BLaER1 (cell line): ENCODE measurements around the gene PLXNB1.

Source experiments
- H3K27ac ChIP-seq: shearing (Covaris generic); formaldehyde crosslinking; 2 replicates; pipeline ENCODE4 v1.8.1; 2022
- H3K27me3 ChIP-seq: shearing (Covaris generic); formaldehyde crosslinking; 2 replicates; pipeline ENCODE4 v1.8.1; 2022
- H3K36me3 ChIP-seq: shearing (Covaris generic); formaldehyde crosslinking; 2 replicates; pipeline ENCODE4 v1.8.1; 2022
- H3K4me1 ChIP-seq: shearing (Covaris generic); formaldehyde crosslinking; 2 replicates; pipeline ENCODE4 v1.8.1; 2022
- H3K4me2 ChIP-seq: shearing (Covaris generic); formaldehyde crosslinking; 2 replicates; pipeline ENCODE4 v1.8.1; 2022
- H3K4me3 ChIP-seq: shearing (Covaris generic); formaldehyde crosslinking; 2 replicates; pipeline ENCODE4 v1.8.1; 2022
- H3K9ac ChIP-seq: shearing (Covaris generic); formaldehyde crosslinking; 2 replicates; pipeline ENCODE4 v1.8.1; 2022
- H3K9me3 ChIP-seq: shearing (Covaris generic); formaldehyde crosslinking; 2 replicates; pipeline ENCODE4 v1.8.1; 2022
- H4K20me1 ChIP-seq: shearing (Covaris generic); formaldehyde crosslinking; 2 replicates; pipeline ENCODE4 v1.8.1; 2022
- Cebpa-rat ChIP-seq: shearing (Covaris generic); IDR thresholded peaks from 2 replicates; pipeline ENCODE4 v1.8.1; 2022

The PLXNB1 gene

GRCh38 chr3:48446425-48447193, 16.7 kb upstream of the PLXNB1 start, which contains the start of gene ATRIP:
ATRIP (plus strand) TSS chr3:48446737; CDS start chr3:48446846, 109 bp downstream.
- no peak for TF ChIP-seq Cebpa-rat
- Histone ChIP-seq H4K20me1 (peaks cover 32% of the 10 kb centered on the region), H3K4me3 (peak within 1 kb of the TSS; percentile 87), H3K27me3 (no peaks in the 10 kb centered on the region), H3K4me2 (peak within 1 kb of the TSS; percentile 95), H3K9ac (peak within 1 kb of the TSS; percentile 85), H3K4me1 (peaks cover 34% of the 10 kb centered on the region), H3K36me3 (peaks cover 45% of the 10 kb centered on the region), H3K27ac (peak within 1 kb of the TSS; percentile 74), H3K9me3 (no peaks in the 10 kb centered on the region)

GRCh38 chr3:48446043-48446424, 16.1 kb upstream of the PLXNB1 start:
- Histone ChIP-seq H3K4me3 (peak overlapping the region; percentile 87), H3K9me3 (no peaks in the 10 kb centered on the region), H3K27ac (peak overlapping the region; percentile 74), H3K4me2 (peak overlapping the region; percentile 95), H3K9ac (peak overlapping the region; percentile 85), H3K36me3 (peaks cover 42% of the 10 kb centered on the region), H3K4me1 (peaks cover 40% of the 10 kb centered on the region), H3K27me3 (no peaks in the 10 kb centered on the region), H4K20me1 (peaks cover 38% of the 10 kb centered on the region)
- TF ChIP-seq Cebpa-rat = no peak

- peak overlapping the region; percentile 95 for H3K4me2 ChIP-seq
- TF ChIP-seq Cebpa-rat = no peak
- H3K4me3 ChIP-seq = peak overlapping the region; percentile 87
- H3K9me3 ChIP-seq = no peaks in the 10 kb centered on the region
- H3K27ac ChIP-seq = no peak overlapping the region
- H3K9ac ChIP-seq = no peak overlapping the region; the same call in 1 of the 2 replicates
- H4K20me1 ChIP-seq = peaks cover 45% of the 10 kb centered on the region
- no peaks in the 10 kb centered on the region for H3K27me3 ChIP-seq
- H3K36me3 ChIP-seq = peaks cover 36% of the 10 kb centered on the region
- H3K4me1 ChIP-seq = peaks cover 42% of the 10 kb centered on the region
Observed at GRCh38 chr3:48445277-48445882, 15.5 kb upstream of the PLXNB1 start.

GRCh38 chr3:48441940-48442339, 12.1 kb upstream of the PLXNB1 start:
- Histone ChIP-seq H3K9me3 (no peaks in the 10 kb centered on the region), H3K36me3 (peaks cover 35% of the 10 kb centered on the region), H3K9ac (peak overlapping the region; percentile 92), H4K20me1 (peaks cover 37% of the 10 kb centered on the region), H3K4me3 (peak overlapping the region; percentile 92), H3K27me3 (no peaks in the 10 kb centered on the region), H3K4me1 (peaks cover 41% of the 10 kb centered on the region), H3K4me2 (peak overlapping the region; percentile 85), H3K27ac (no peak overlapping the region)
- no peak for TF ChIP-seq Cebpa-rat

- peaks cover 44% of the 10 kb centered on the region for H3K4me1 ChIP-seq
- H3K4me3 ChIP-seq = peak overlapping the region; percentile 92
- no peaks in the 10 kb centered on the region for H3K9me3 ChIP-seq
- peaks cover 35% of the 10 kb centered on the region for H3K36me3 ChIP-seq
- H3K27ac ChIP-seq = peak overlapping the region; percentile 90
- peaks cover 37% of the 10 kb centered on the region for H4K20me1 ChIP-seq
- TF ChIP-seq Cebpa-rat = no peak
- peak overlapping the region; percentile 85 for H3K4me2 ChIP-seq
- H3K9ac ChIP-seq = peak overlapping the region; percentile 92
- no peaks in the 10 kb centered on the region for H3K27me3 ChIP-seq
Observed at GRCh38 chr3:48440590-48440958, 10.7 kb upstream of the PLXNB1 start.

- Histone ChIP-seq H3K27ac (peak within 1 kb of the TSS; percentile 90), H3K4me3 (peak within 1 kb of the TSS; percentile 92), H4K20me1 (peaks cover 37% of the 10 kb centered on the region), H3K9me3 (no peaks in the 10 kb centered on the region), H3K36me3 (peaks cover 35% of the 10 kb centered on the region), H3K4me1 (peaks cover 41% of the 10 kb centered on the region), H3K4me2 (peak within 1 kb of the TSS; percentile 85), H3K9ac (peak within 1 kb of the TSS; percentile 92), H3K27me3 (no peaks in the 10 kb centered on the region)
- no peak for TF ChIP-seq Cebpa-rat
Observed at GRCh38 chr3:48439820-48440589, 10.1 kb upstream of the PLXNB1 start, which contains the start of the genes CCDC51 and TMA7. CCDC51 (minus strand) TSS chr3:48440119; CDS start chr3:48435128, 4,991 bp downstream. TMA7 (plus strand) TSS chr3:48440257; CDS start chr3:48440297, 40 bp downstream.

GRCh38 chr3:48437812-48438211, 7.9 kb upstream of the PLXNB1 start:
- Histone ChIP-seq H3K27me3 (no peaks in the 10 kb centered on the region), H3K4me3 (no peak overlapping the region), H3K4me1 (peaks cover 47% of the 10 kb centered on the region), H3K9me3 (no peaks in the 10 kb centered on the region), H3K4me2 (no peak overlapping the region), H3K27ac (no peak overlapping the region), H4K20me1 (peaks cover 25% of the 10 kb centered on the region), H3K36me3 (peaks cover 36% of the 10 kb centered on the region), H3K9ac (peak overlapping the region; percentile 21; the same call in 1 of the 2 replicates)
- no peak for TF ChIP-seq Cebpa-rat

- peaks cover 36% of the 10 kb centered on the region for H3K36me3 ChIP-seq
- H4K20me1 ChIP-seq = peaks cover 16% of the 10 kb centered on the region
- no peak for TF ChIP-seq Cebpa-rat
- peaks cover 43% of the 10 kb centered on the region for H3K4me1 ChIP-seq
- H3K27ac ChIP-seq = peak overlapping the region; percentile 37; the same call in 1 of the 2 replicates
- H3K4me3 ChIP-seq = no peak overlapping the region
- H3K4me2 ChIP-seq = peak overlapping the region; percentile 56
- H3K9me3 ChIP-seq = no peaks in the 10 kb centered on the region
- no peak overlapping the region for H3K9ac ChIP-seq
- no peaks in the 10 kb centered on the region for H3K27me3 ChIP-seq
Observed at GRCh38 chr3:48436855-48437254, 7.0 kb upstream of the PLXNB1 start.

- Histone ChIP-seq H3K36me3 (peaks cover 31% of the 10 kb centered on the region), H4K20me1 (peaks cover 12% of the 10 kb centered on the region), H3K27ac (peak overlapping the region; percentile 37; the same call in 1 of the 2 replicates), H3K4me2 (peak overlapping the region; percentile 56), H3K9ac (0 out of 2 replicates have a peak overlapping the region, but pooled peaks have one; percentile 18), H3K9me3 (no peaks in the 10 kb centered on the region), H3K4me3 (no peak overlapping the region), H3K4me1 (peaks cover 39% of the 10 kb centered on the region), H3K27me3 (no peaks in the 10 kb centered on the region)
- no peak for TF ChIP-seq Cebpa-rat
Observed at GRCh38 chr3:48436477-48436787, 6.5 kb upstream of the PLXNB1 start.
